Skin epidermis (tissue), 12 donors: ENCODE measurements around the gene ACSBG1.

Source experiments
- H3K27ac ChIP-seq, 21 experiments: fragments of 200-600 bp; sonication (generic) in 11 of 21; one replicate each; pipeline ENCODE4 v1.5.0; 2020; ENCODE audit warnings: mild to moderate bottlenecking in 3 of 21, inconsistent platforms in 2 of 21, moderate library complexity in 2 of 21
- H3K4me3 ChIP-seq, 7 experiments: fragments of 200-600 bp; sonication (generic) in 2 of 7; one replicate each; pipeline ENCODE4 v1.5.0; 2020; ENCODE audit warnings: inconsistent platforms in 2 of 7, mild to moderate bottlenecking in 2 of 7, moderate library complexity in 1 of 7

ACSBG1 gene

GRCh38 chr15:78234515-78235040 is at the start of gene ACSBG1:
Gene ACSBG1, minus strand, starts transcription at chr15:78234565. Its CDS starts 64 bp downstream, at chr15:78234501.
- H3K4me3 ChIP-seq: no peak within 1 kb of the TSS

GRCh38 chr15:78282324-78282723 is 48.0 kb upstream of the ACSBG1 start:
- Histone ChIP-seq H3K4me3 (no peak overlapping the region), H3K27ac (no peak overlapping the region)

More at GRCh38 chr15:78234515-78235040, at the start of gene ACSBG1:
- H3K27ac ChIP-seq: no peak within 1 kb of the TSS

GRCh38 chr15:78280319-78281072 is 46.1 kb upstream of the ACSBG1 start:
- no peak overlapping the region for H3K4me3 ChIP-seq
- H3K27ac ChIP-seq: no peak overlapping the region

- Histone ChIP-seq H3K27ac (peak overlapping the region in 1 of 21 experiments; percentile 23), H3K4me3 (no peak overlapping the region)
Measured at GRCh38 chr15:78276064-78276943, 41.9 kb upstream of the ACSBG1 start.

- H3K27ac ChIP-seq: no peak overlapping the region
- H3K4me3 ChIP-seq: no peak overlapping the region
Measured at GRCh38 chr15:78274994-78275393, 40.6 kb upstream of the ACSBG1 start.

- H3K27ac ChIP-seq: no peak overlapping the region
Measured at GRCh38 chr15:78272776-78273175, 38.4 kb upstream of the ACSBG1 start.

GRCh38 chr15:78272316-78272715 is 38.0 kb upstream of the ACSBG1 start:
- Histone ChIP-seq H3K27ac (no peak overlapping the region), H3K4me3 (no peak overlapping the region)

More at GRCh38 chr15:78272776-78273175, 38.4 kb upstream of the ACSBG1 start:
- no peak overlapping the region for H3K4me3 ChIP-seq

GRCh38 chr15:78266806-78267205 is 32.4 kb upstream of the ACSBG1 start:
- Histone ChIP-seq H3K27ac (peak overlapping the region in 4 of 21 experiments; percentile 2 to 93 (median 77)), H3K4me3 (no peak overlapping the region)

- Histone ChIP-seq H3K4me3 (no peak overlapping the region), H3K27ac (peak overlapping the region in 6 of 21 experiments; percentile 2 to 93 (median 76))
Measured at GRCh38 chr15:78266229-78266628, 31.9 kb upstream of the ACSBG1 start.

GRCh38 chr15:78265752-78266224 is 31.4 kb upstream of the ACSBG1 start:
- H3K27ac ChIP-seq: peak overlapping the region in 10 of 21 experiments; percentile 2 to 93 (median 88)
- peak overlapping the region in 2 of 7 experiments; percentile 41 to 52 for H3K4me3 ChIP-seq

- Histone ChIP-seq H3K4me3 (peak overlapping the region; percentile 41 to 71 (median 56)), H3K27ac (peak overlapping the region in 20 of 21 experiments; percentile 18 to 96 (median 86))
Measured at GRCh38 chr15:78265137-78265460, 30.7 kb upstream of the ACSBG1 start.

- peak within 1 kb of the TSS; percentile 41 to 71 (median 56) for H3K4me3 ChIP-seq
- peak within 1 kb of the TSS; percentile 18 to 96 (median 87) for H3K27ac ChIP-seq
Measured at GRCh38 chr15:78264304-78265136, 30.2 kb upstream of the ACSBG1 start, which contains the start of gene DNAJA4. Gene DNAJA4, plus strand, starts transcription at chr15:78264562. Its CDS starts 202 bp downstream, at chr15:78264764.

GRCh38 chr15:78263907-78264303 is 29.5 kb upstream of the ACSBG1 start:
- peak overlapping the region in 20 of 21 experiments; percentile 66 to 96 (median 87) for H3K27ac ChIP-seq
- peak overlapping the region; percentile 41 to 71 (median 56) for H3K4me3 ChIP-seq

GRCh38 chr15:78263351-78263781 is 29.0 kb upstream of the ACSBG1 start:
- Histone ChIP-seq H3K27ac (peak overlapping the region in 6 of 21 experiments; percentile 87 to 96 (median 90)), H3K4me3 (no peak overlapping the region)

- no peak overlapping the region for H3K27ac ChIP-seq
- H3K4me3 ChIP-seq: no peak overlapping the region
Measured at GRCh38 chr15:78261062-78261461, 26.7 kb upstream of the ACSBG1 start.

- H3K4me3 ChIP-seq: no peak overlapping the region
- H3K27ac ChIP-seq: no peak overlapping the region
Measured at GRCh38 chr15:78260489-78260888, 26.1 kb upstream of the ACSBG1 start.

GRCh38 chr15:78259232-78259631 is 24.9 kb upstream of the ACSBG1 start:
- no peak overlapping the region for H3K27ac ChIP-seq
- H3K4me3 ChIP-seq: no peak overlapping the region

GRCh38 chr15:78257681-78258080 is 23.3 kb upstream of the ACSBG1 start:
- Histone ChIP-seq H3K4me3 (no peak overlapping the region), H3K27ac (no peak overlapping the region)

GRCh38 chr15:78256044-78256437 is 21.7 kb upstream of the ACSBG1 start:
- Histone ChIP-seq H3K27ac (no peak overlapping the region), H3K4me3 (no peak overlapping the region)
